ENCODE data around the gene PRR30. TPM values are rescaled to one million over a fixed set of nuclear protein-coding genes. Genes with fewer than 3 reads are reported as not detected.
"Not testable (repeated sequence)": the region's sequence is repeated elsewhere in the genome, so short reads cannot be mapped to it uniquely, and the experiment has no call there.

PRR30 gene
- total RNA-seq, 1 experiment from 2014 or later, result not detected

GRCh38 chr2:27121906-27122305, 17.3 kb downstream of the PRR30 start:
- H4K20me1 ChIP-seq (ENCODE audit: insufficient read depth), result no peaks in the 10 kb centered on the region
- no peak for DNase-seq (ENCODE audit: low read depth, low spot score)
- intact Hi-C loops (cut with micrococcal nuclease), result no loop called here
- peaks cover 0 to 12% of the 10 kb centered on the region in 2 experiments; a peak in 2 of 4 replicates for H3K4me1 ChIP-seq (ENCODE audit: control insufficient read depth in 1 of 2, insufficient read depth in 2 of 2, low read length in 2 of 2)
- ChIA-PET CTCF (no interaction called here), RAD21 (ENCODE audit: low non-redundant PET in 1 of 2, low total read pairs in 2 of 2, uncharacterized antibody in 2 of 2, unreplicated experiment in 2 of 2) (no interaction called here), POLR2A (no interaction called here)
- H3K79me2 ChIP-seq (ENCODE audit: insufficient read depth, low read length), result no peaks in the 10 kb centered on the region
- no peak overlapping the region for H2AFZ ChIP-seq (ENCODE audit: low read depth, low read length, poor library complexity, severe bottlenecking)
- no peak overlapping the region for H3K27ac ChIP-seq (ENCODE audit: low read depth, low read length)
- no peaks in the 10 kb centered on the region for H3K9me2 ChIP-seq (ENCODE audit: insufficient read depth)
- no peak for ATAC-seq
- no peaks in the 10 kb centered on the region for H3K27me3 ChIP-seq (ENCODE audit: insufficient read depth, low read length)
- no peak overlapping the region for H3K9ac ChIP-seq (ENCODE audit: low read length)
- no peak overlapping the region for H3K4me3 ChIP-seq (replicated peaks in 1 of 2; ENCODE audit: low read depth in 1 of 2, low read length in 2 of 2)
- no peak overlapping the region for H3K4me2 ChIP-seq (ENCODE audit: low read length)
- BruUV-seq (replicated peaks), result no TSS peak
- TF ChIP-seq SIN3A (IDR thresholded peaks at IDR 0.05; ENCODE audit: low read depth), result no peak
- no peaks in the 10 kb centered on the region for H3K9me3 ChIP-seq (ENCODE audit: control insufficient read depth in 1 of 2, insufficient read depth in 1 of 2, low read depth in 1 of 2, low read length in 2 of 2)
- no peaks in the 10 kb centered on the region for H3K36me3 ChIP-seq (ENCODE audit: control insufficient read depth in 1 of 2, insufficient read depth in 2 of 2, low read length in 2 of 2)

- H3K27ac ChIP-seq (ENCODE audit: low read depth, low read length); H3K9me2 ChIP-seq (ENCODE audit: insufficient read depth); intact Hi-C loops (cut with micrococcal nuclease); CTCF ChIA-PET; BruUV-seq (replicated peaks); H3K79me2 ChIP-seq (ENCODE audit: insufficient read depth, low read length); H3K9me3 ChIP-seq (ENCODE audit: control insufficient read depth in 1 of 2, insufficient read depth in 1 of 2, low read depth in 1 of 2, low read length in 2 of 2); DNase-seq (ENCODE audit: low read depth, low spot score); H4K20me1 ChIP-seq (ENCODE audit: insufficient read depth); ATAC-seq; POLR2A ChIA-PET; RAD21 ChIA-PET (ENCODE audit: low non-redundant PET in 1 of 2, low total read pairs in 2 of 2, uncharacterized antibody in 2 of 2, unreplicated experiment in 2 of 2); H3K36me3 ChIP-seq (ENCODE audit: control insufficient read depth in 1 of 2, insufficient read depth in 2 of 2, low read length in 2 of 2); H2AFZ ChIP-seq (ENCODE audit: low read depth, low read length, poor library complexity, severe bottlenecking); H3K27me3 ChIP-seq (ENCODE audit: insufficient read depth, low read length): not testable (repeated sequence)
- peak overlapping the region in 1 of 2 experiments; percentile 53; a peak in 2 of 4 replicates for H3K4me3 ChIP-seq (replicated peaks in 1 of 2; ENCODE audit: low read depth in 1 of 2, low read length in 2 of 2)
- H3K4me2 ChIP-seq (ENCODE audit: low read length), result peak overlapping the region; percentile 76
- peaks cover 0 to 17% of the 10 kb centered on the region in 2 experiments; a peak in 3 of 4 replicates for H3K4me1 ChIP-seq (ENCODE audit: control insufficient read depth in 1 of 2, insufficient read depth in 2 of 2, low read length in 2 of 2)
- peak overlapping the region; percentile 56 for H3K9ac ChIP-seq (ENCODE audit: low read length)
These were observed 19.9 kb downstream of the PRR30 start for GRCh38 chr2:27119330-27119670.

- POLR2A ChIA-PET, result no interaction called here
- no peak for DNase-seq (ENCODE audit: low read depth, low spot score)
- intact Hi-C loops (cut with micrococcal nuclease), result no loop called here
These were observed 20.5 kb downstream of the PRR30 start, which contains the start of gene CGREF1 for GRCh38 chr2:27118525-27119329. Gene CGREF1 (minus strand): TSS chr2:27119128. CDS start chr2:27104366, 14,762 bp downstream.

More at GRCh38 chr2:27118525-27119329, 20.5 kb downstream of the PRR30 start, which contains the start of gene CGREF1:
- H4K20me1 ChIP-seq (ENCODE audit: insufficient read depth), result no peaks in the 10 kb centered on the region
- ChIA-PET RAD21 (ENCODE audit: low non-redundant PET in 1 of 2, low total read pairs in 2 of 2, uncharacterized antibody in 2 of 2, unreplicated experiment in 2 of 2) (no interaction called here), CTCF (no interaction called here)
- TF ChIP-seq, protein P1, sequence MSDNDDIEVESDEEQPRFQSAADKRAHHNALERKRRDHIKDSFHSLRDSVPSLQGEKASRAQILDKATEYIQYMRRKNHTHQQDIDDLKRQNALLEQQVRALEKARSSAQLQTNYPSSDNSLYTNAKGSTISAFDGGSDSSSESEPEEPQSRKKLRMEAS (IDR thresholded peaks at IDR 0.05), result peak; percentile 73
- no peak for TF ChIP-seq YY1 (IDR thresholded peaks at IDR 0.05; ENCODE audit: extremely low read depth, insufficient replicate concordance, low read depth, low read length)
- peak within 1 kb of the TSS; percentile 76 for H3K4me2 ChIP-seq (ENCODE audit: low read length)
- H3K36me3 ChIP-seq (ENCODE audit: control insufficient read depth in 1 of 2, insufficient read depth in 2 of 2, low read length in 2 of 2), result no peaks in the 10 kb centered on the region
- BruUV-seq (replicated peaks), result no TSS peak
- H3K4me3 ChIP-seq (replicated peaks in 1 of 2; ENCODE audit: low read depth in 1 of 2, low read length in 2 of 2), result peak within 1 kb of the TSS; percentile 40 to 53
- no peaks in the 10 kb centered on the region for H3K27me3 ChIP-seq (ENCODE audit: insufficient read depth, low read length)
- H3K9me3 ChIP-seq (ENCODE audit: control insufficient read depth in 1 of 2, insufficient read depth in 1 of 2, low read depth in 1 of 2, low read length in 2 of 2), result no peaks in the 10 kb centered on the region
- no peaks in the 10 kb centered on the region for H3K79me2 ChIP-seq (ENCODE audit: insufficient read depth, low read length)
- peak; percentile 64 for ATAC-seq
- no peaks in the 10 kb centered on the region for H3K9me2 ChIP-seq (ENCODE audit: insufficient read depth)
- peak within 1 kb of the TSS; percentile 41; the same call in 1 of the 2 replicates for H3K27ac ChIP-seq (ENCODE audit: low read depth, low read length)
- H3K9ac ChIP-seq (ENCODE audit: low read length), result peak within 1 kb of the TSS; percentile 56
- peaks cover 0 to 17% of the 10 kb centered on the region in 2 experiments; a peak in 3 of 4 replicates for H3K4me1 ChIP-seq (ENCODE audit: control insufficient read depth in 1 of 2, insufficient read depth in 2 of 2, low read length in 2 of 2)
- no peak within 1 kb of the TSS for H2AFZ ChIP-seq (ENCODE audit: low read depth, low read length, poor library complexity, severe bottlenecking)

Measured in HCT116 (cell line).